Right lobe of liver (tissue), 6 donors: Measurements from ENCODE around the gene LVRN. TPM values are rescaled to one million over a fixed set of nuclear protein-coding genes. Genes with fewer than 3 reads are reported as not detected.

Experiments
- ATAC-seq, 4 donors: fragments of 200-7000 bp; cut with Tn5 transposase; one replicate each; pipeline ENCODE4 v1.9.1; 2020; ENCODE audit warnings: mild to moderate bottlenecking in 4 of 4, moderate library complexity in 4 of 4
- DNase-seq, 3 donors: peaks; one replicate each; pipeline ENCODE4 v3.0.0-alpha.2; 2020
- H3K27ac ChIP-seq, 3 donors: fragments of 200-600 bp; one replicate each; pipeline ENCODE4 v1.8.0; 2022
- H3K27me3 ChIP-seq, 2 donors: fragments of 200-600 bp; one replicate each; pipeline ENCODE4 v1.8.0; 2022
- H3K36me3 ChIP-seq, 4 donors: fragments of 200-600 bp; sonication (generic) in 1 of 4; one replicate each; pipeline versions ENCODE4 v1.5.1 to v1.8.0; 2017 to 2022; ENCODE audit warnings: control low read depth in 1 of 4
- H3K4me1 ChIP-seq, 4 donors: fragments of 200-600 bp; sonication (generic) in 1 of 4; one replicate each; pipeline versions ENCODE4 v1.5.1 to v1.8.0; 2017 to 2022; ENCODE audit warnings: control low read depth in 1 of 4
- H3K4me3 ChIP-seq, 3 donors: fragments of 200-600 bp; one replicate each; pipeline ENCODE4 v1.8.0; 2022
- H3K9me3 ChIP-seq, 4 donors: fragments of 200-600 bp; sonication (generic) in 1 of 4; one replicate each; pipeline versions ENCODE4 v1.5.1 to v1.8.0; 2017 to 2022; ENCODE audit warnings: control low read depth in 1 of 4
- POLR2A ChIP-seq: fragments of 450-650 bp; IDR thresholded peaks from one replicate; pipeline ENCODE4 v1.6.1; 2017; ENCODE audit warnings: antibody characterized with exemption, mild to moderate bottlenecking
- WGBS: methylation state at CpG from one replicate; pipeline ENCODE4 v1.1.6; 2018; ENCODE audit warnings: low coverage, low lambda C conversion rate; ENCODE audit not compliant: insufficient coverage; ENCODE audit errors: missing lambda C conversion rate; 5-methylcytosine and 5-hydroxymethylcytosine counted together
- intact Hi-C, 2 donors: fragments of 100-400 bp; cut with DNase I; formaldehyde crosslinking; loops; one replicate each; pipeline versions ENCODE4 v1.11.2 to v1.14.1; 2022
- total RNA-seq, 6 experiments: library from RNA; depleted of rRNA in 2 of 6; stranded (reverse); fragments of >200 nt in 2 of 6; fragmentation: NEBNext Ultra II Directional in 3 of 6; extraction: Animal tissue kit (Norgen Biotek cat#: 25700) in 3 of 6; gene quantifications; one replicate each; pipeline versions ENCODE4 v1.1.0 to v1.2.4, GENCODE V29; 2016 to 2023
- TF ChIP-seq, protein P1 (sequence below), 4 donors: fragments of 200-600 bp in 3 of 4; fragments of 450-650 bp in 1 of 4; IDR thresholded peaks; one replicate each; pipeline versions ENCODE4 v1.5.1 to v1.8.0; 2016 to 2022; ENCODE audit warnings: antibody characterized with exemption in 4 of 4, mild to moderate bottlenecking in 2 of 4
- donor health status: DM: no; HTN: yes; CAD: no.
- donor health status: DM: no; HTN: no; CAD: no.
- donor health status: DM: no; HTN: no; CAD: no.
- donor health status: DM: no; HTN: yes; CAD: no.
- donor health status: DM: no; HTN: yes; CAD: no.

The LVRN gene
- total RNA-seq, 6 experiments from 2014 or later, result 0.07 to 0.11 TPM; not detected in 4

DNA sequence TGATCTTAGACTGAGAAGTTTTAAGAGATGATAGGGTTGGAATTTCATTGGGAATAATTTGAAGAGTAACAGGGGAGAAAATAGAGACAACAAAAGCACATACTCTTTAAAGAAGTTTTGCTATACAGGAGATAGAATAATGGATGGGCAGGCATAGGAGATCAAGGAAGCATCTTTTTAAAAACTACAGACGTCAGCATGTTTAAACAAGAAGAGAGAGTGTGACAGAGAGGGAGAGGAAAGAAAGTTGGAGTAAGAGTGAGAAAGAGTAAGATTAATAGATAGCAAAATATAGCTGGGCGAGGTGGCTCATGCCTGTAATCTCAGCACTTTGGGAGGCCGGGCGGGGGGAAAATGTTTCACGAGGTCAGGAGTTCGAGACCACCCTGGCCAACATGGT, 5.3 kb upstream of the LVRN start:
- H3K27me3 ChIP-seq, result peaks cover 5 to 12% of the 10 kb centered on the region in 2 donors
- intact Hi-C loops, result no loop called here
- ATAC-seq, result no peak

DNA sequence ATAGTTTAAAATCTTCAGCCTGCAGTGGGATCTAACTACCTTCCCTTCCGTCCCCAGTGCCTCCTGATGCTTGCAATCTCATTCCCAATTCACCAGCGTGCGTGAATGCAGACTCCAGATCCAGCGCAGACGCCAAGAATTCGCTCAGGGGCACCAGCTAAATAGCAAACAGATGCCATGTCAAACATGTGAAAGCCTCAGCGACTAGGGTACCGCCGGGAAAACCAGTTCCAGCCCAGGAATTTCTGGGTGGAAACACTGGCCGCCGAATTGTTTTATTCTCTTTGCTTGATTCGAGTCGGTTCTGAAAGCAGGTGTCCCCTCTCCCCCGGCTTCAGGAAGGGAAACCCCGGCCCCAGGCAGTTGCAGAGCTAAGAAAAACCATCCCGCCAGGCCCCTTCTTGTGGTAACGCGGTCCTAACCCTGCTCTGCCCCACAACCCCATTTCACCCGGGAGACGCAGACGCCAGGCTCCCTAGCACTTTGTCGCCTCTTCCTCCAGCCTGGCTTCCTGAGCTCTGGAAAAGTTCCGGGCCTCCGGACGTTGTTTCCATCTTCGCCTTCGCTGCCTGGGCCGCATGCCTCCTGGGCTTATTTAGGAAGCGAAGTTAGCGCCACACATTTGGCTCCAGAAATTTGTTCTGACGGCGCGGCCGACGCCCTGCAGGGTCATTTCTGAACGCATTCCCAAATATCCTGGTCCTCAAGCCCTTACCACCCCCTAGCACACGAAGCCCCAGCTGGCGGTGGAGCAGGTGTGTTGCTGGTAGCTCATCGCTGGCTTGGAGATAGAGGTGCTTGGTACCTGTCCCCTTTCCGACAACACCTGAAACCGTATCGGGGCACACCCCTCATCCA, 665 bp upstream of the LVRN start:
- Histone ChIP-seq H3K4me1 (peaks cover 0 to 17% (median 0%) of the 10 kb centered on the region in 4 donors), H3K36me3 (no peaks in the 10 kb centered on the region), H3K27me3 (peaks cover 5 to 25% of the 10 kb centered on the region in 2 donors), H3K4me3 (no peak overlapping the region), H3K27ac (no peak overlapping the region), H3K9me3 (no peaks in the 10 kb centered on the region)
- intact Hi-C loops, result no loop called here
- no peak for TF ChIP-seq POLR2A
- TF ChIP-seq, protein P1, sequence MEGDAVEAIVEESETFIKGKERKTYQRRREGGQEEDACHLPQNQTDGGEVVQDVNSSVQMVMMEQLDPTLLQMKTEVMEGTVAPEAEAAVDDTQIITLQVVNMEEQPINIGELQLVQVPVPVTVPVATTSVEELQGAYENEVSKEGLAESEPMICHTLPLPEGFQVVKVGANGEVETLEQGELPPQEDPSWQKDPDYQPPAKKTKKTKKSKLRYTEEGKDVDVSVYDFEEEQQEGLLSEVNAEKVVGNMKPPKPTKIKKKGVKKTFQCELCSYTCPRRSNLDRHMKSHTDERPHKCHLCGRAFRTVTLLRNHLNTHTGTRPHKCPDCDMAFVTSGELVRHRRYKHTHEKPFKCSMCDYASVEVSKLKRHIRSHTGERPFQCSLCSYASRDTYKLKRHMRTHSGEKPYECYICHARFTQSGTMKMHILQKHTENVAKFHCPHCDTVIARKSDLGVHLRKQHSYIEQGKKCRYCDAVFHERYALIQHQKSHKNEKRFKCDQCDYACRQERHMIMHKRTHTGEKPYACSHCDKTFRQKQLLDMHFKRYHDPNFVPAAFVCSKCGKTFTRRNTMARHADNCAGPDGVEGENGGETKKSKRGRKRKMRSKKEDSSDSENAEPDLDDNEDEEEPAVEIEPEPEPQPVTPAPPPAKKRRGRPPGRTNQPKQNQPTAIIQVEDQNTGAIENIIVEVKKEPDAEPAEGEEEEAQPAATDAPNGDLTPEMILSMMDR (IDR thresholded peaks at IDR 0.05), result no peak
- 9% methylated on average over 26 of the region's 42 CpGs for WGBS
- ATAC-seq (peak in 1 of 4 donors; percentile 24), DNase-seq (no peak)

More for the DNA sequence above, 5.3 kb upstream of the LVRN start:
- TF ChIP-seq, protein P1 (IDR thresholded peaks at IDR 0.05), result no peak
- no peak for TF ChIP-seq POLR2A
- Histone ChIP-seq H3K4me3 (no peak overlapping the region), H3K36me3 (no peaks in the 10 kb centered on the region), H3K9me3 (no peaks in the 10 kb centered on the region), H3K4me1 (peaks cover 0 to 4% (median 0%) of the 10 kb centered on the region in 4 donors), H3K27ac (no peak overlapping the region)
- WGBS, result 38% methylated on average over 5 of the region's 6 CpGs
- no peak for DNase-seq

DNA sequence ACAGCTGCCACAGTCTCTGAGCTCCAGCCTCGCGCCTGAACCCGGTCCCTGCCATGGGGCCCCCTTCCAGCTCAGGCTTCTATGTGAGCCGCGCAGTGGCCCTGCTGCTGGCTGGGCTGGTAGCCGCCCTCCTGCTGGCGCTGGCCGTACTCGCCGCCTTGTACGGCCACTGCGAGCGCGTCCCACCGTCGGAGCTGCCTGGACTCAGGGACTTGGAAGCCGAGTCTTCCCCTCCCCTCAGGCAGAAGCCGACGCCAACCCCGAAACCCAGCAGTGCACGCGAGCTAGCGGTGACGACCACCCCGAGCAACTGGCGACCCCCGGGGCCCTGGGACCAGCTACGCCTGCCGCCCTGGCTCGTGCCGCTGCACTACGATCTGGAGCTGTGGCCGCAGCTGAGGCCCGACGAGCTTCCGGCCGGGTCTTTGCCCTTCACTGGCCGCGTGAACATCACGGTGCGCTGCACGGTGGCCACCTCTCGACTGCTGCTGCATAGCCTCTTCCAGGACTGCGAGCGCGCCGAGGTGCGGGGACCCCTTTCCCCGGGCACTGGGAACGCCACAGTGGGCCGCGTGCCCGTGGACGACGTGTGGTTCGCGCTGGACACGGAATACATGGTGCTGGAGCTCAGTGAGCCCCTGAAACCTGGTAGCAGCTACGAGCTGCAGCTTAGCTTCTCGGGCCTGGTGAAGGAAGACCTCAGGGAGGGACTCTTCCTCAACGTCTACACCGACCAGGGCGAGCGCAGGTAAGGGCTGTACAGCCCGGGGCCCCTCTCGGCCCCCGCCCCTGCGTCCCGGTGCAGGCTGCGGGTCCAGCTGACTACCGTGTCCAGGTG, 509 bp downstream of the LVRN start:
- Histone ChIP-seq H3K27ac (no peak overlapping the region), H3K4me3 (peak overlapping the region; percentile 8 to 44 (median 32)), H3K36me3 (no peaks in the 10 kb centered on the region), H3K27me3 (peaks cover 5 to 25% of the 10 kb centered on the region in 2 donors), H3K4me1 (peaks cover 0 to 17% (median 0%) of the 10 kb centered on the region in 4 donors), H3K9me3 (no peaks in the 10 kb centered on the region)
- peak; percentile 46 to 66 (median 48) for DNase-seq
- ATAC-seq, result peak; percentile 86 to 90 (median 88)
- intact Hi-C loops, result no loop called here
- TF ChIP-seq, protein P1 (IDR thresholded peaks at IDR 0.05), result no peak
- no peak for TF ChIP-seq POLR2A
- WGBS, result 19% methylated on average over 7 of the region's 71 CpGs

DNA sequence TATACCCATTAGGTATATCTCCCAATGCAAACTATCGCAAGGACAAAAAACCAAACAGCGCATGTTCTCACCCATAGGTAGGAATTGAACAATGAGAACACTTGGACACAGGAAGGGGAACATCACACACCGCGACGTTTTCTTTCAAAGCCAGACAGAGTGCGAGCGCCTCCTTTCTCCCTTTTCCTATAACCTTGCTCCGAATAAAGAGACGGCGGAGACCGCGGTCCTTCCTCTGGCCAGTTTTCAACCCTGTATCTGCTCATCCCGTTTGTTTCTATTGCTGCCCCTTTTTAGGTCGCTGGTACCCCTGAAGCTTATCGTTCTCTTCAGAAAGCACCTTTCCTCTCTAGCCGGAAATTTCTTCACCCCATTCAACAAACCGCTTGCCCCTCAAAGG, 1.3 kb downstream of the LVRN start:
- Histone ChIP-seq H3K9me3 (no peaks in the 10 kb centered on the region), H3K4me1 (peaks cover 0 to 17% (median 0%) of the 10 kb centered on the region in 4 donors), H3K4me3 (no peak overlapping the region), H3K27ac (no peak overlapping the region), H3K27me3 (peaks cover 5 to 25% of the 10 kb centered on the region in 2 donors), H3K36me3 (no peaks in the 10 kb centered on the region)
- DNase-seq (no peak), ATAC-seq (peak in 3 of 4 donors; percentile 24 to 34 (median 33))
- no peak for TF ChIP-seq POLR2A
- TF ChIP-seq, protein P1 (IDR thresholded peaks at IDR 0.05), result no peak
- intact Hi-C loops, result no loop called here
- 19% methylated on average over 17 of the region's 17 CpGs for WGBS
